ENCODE measurements around the gene GPATCH8.
"Not testable (repeated sequence)": the region's sequence is repeated elsewhere in the genome, so short reads cannot be mapped to it uniquely, and the experiment has no call there.

DNA sequence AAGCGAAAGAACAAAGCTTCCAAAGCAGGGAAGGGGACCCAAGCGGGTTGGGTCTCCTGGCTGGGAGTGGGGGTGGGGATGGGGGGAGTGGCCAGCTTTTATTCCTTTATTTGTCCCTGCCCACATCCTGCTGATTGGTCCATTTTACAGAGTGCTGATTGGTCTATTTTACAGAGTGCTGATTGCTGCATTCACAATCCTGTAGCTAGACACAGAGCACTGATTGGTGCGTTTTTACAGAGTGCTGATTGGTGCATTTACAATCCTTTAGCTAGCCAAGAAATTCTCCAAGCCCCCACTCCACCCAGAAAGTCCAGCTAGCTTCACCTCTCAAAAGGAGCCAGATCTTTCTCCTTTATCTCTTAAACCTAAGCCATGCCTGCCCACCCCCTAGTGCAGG, 34.7 kb upstream of the GPATCH8 start:
- TF ChIP-seq CTCF, POLR2A (IDR thresholded peaks at IDR 0.05): not testable (repeated sequence)
